K562 (cell line): Measurements from ENCODE around the gene MYH11. TPM values are rescaled to one million over a fixed set of nuclear protein-coding genes. Genes with fewer than 3 reads are reported as not detected.

Source experiments
- ATAC-seq: fragments of 200-7000 bp; cut with Tn5 transposase; 3 replicates; pipeline ENCODE4 v1.9.1; 2020; ENCODE audit warnings: moderate library complexity
- BruUV-seq: library from RNA; stranded (reverse); fragments of 400-500 nt; replicated peaks from 2 replicates; lab custom pipeline; 2021; lab: Mats Ljungman, UMichigan
- CTCF ChIA-PET: fragments of 300-600 bp; formaldehyde crosslinking; extraction: SDS; loops from one replicate; lab custom pipeline; 2021; ENCODE audit warnings: low intra/inter-chr PET ratio; lab: Yijun Ruan, JAX
- POLR2A ChIA-PET: fragments of 300-600, 350-650 bp; sonication (Branson Sonifier 250); formaldehyde crosslinking; extraction: SDS; loops from one replicate; lab custom pipeline; 2021; ENCODE audit warnings: antibody characterized with exemption, inconsistent platforms; lab: Yijun Ruan, JAX
- DNase-seq, 4 experiments: peaks; one replicate each; pipeline versions ENCODE4 v3.0.0 to v3.0.0-alpha.2; 2011 to 2018; ENCODE audit warnings: low spot score in 3 of 4, mixed read lengths in 3 of 4; ENCODE audit errors: extremely low read depth in 1 of 4
- FAIRE-seq: peaks from 2 replicates; lab custom pipeline; 2011; peaks lifted over from hg19 to GRCh38; lab: Jason Lieb, UNC
- H2AFZ ChIP-seq: 2 replicates; pipeline ENCODE4 v1.6.0; 2011; ENCODE audit warnings: low read depth, low read length, control low read depth, inconsistent platforms
- H3K27ac ChIP-seq: fragments of 200-600 bp; 3 replicates; pipeline ENCODE4 v1.8.0; 2011; ENCODE audit warnings: low read depth, mild to moderate bottlenecking, control low read depth, inconsistent platforms, low read length, moderate library complexity, mixed read lengths; ENCODE audit errors: extremely low read depth
- H3K27me3 ChIP-seq, 2 experiments: fragments of 300-600 bp in 1 of 2; 2 replicates in 1 of 2; 3 replicates in 1 of 2; pipeline versions ENCODE4 v1.6.0 to v1.8.0; 2011; ENCODE audit warnings: inconsistent platforms in 2 of 2, low read length in 2 of 2, mild to moderate bottlenecking in 1 of 2, mixed read lengths in 1 of 2, moderate library complexity in 1 of 2; ENCODE audit not compliant: control insufficient read depth in 2 of 2, insufficient read depth in 2 of 2
- H3K36me3 ChIP-seq: fragments of 300-600 bp; 3 replicates; pipeline ENCODE4 v1.8.0; 2011; ENCODE audit warnings: mild to moderate bottlenecking, low read length, inconsistent platforms; ENCODE audit not compliant: control insufficient read depth, insufficient read depth
- H3K4me1 ChIP-seq, 2 experiments: fragments of 200-600 bp in 1 of 2; replicated peaks in 1 of 2; 2 replicates in 1 of 2; 3 replicates in 1 of 2; pipeline versions ENCODE4 v1.5.1 to v1.8.0; 2011; ENCODE audit warnings: inconsistent platforms in 2 of 2, low read length in 2 of 2, mild to moderate bottlenecking in 1 of 2, mixed read lengths in 1 of 2, moderate library complexity in 1 of 2; ENCODE audit not compliant: control insufficient read depth in 2 of 2, insufficient read depth in 2 of 2
- H3K4me2 ChIP-seq: 2 replicates; pipeline ENCODE4 v1.6.1; 2011; ENCODE audit warnings: low read length, control low read depth, inconsistent platforms, mixed read lengths; ENCODE audit not compliant: insufficient read depth
- H3K4me3 ChIP-seq: fragments of 200-600 bp; sonication (generic), shearing (Covaris generic); 2 replicates; pipeline ENCODE4 v1.5.1; 2016; ENCODE audit warnings: control low read depth, inconsistent platforms
- H3K79me2 ChIP-seq: fragments of 200-600 bp; 3 replicates; pipeline ENCODE4 v1.8.0; 2011; ENCODE audit warnings: low read length, inconsistent platforms; ENCODE audit not compliant: control insufficient read depth, insufficient read depth
- H3K9ac ChIP-seq, 2 experiments: 2 replicates each; pipeline versions ENCODE4 v1.6.0 to v1.6.1; 2011; ENCODE audit warnings: low read depth in 2 of 2, low read length in 2 of 2, control low read depth in 1 of 2, inconsistent platforms in 1 of 2, mild to moderate bottlenecking in 1 of 2, mixed read lengths in 1 of 2; ENCODE audit not compliant: insufficient read depth in 1 of 2
- H3K9me1 ChIP-seq: one replicate; pipeline ENCODE4 v1.6.0; 2011; ENCODE audit warnings: inconsistent platforms, mild to moderate bottlenecking, low read length, moderate library complexity; ENCODE audit not compliant: control insufficient read depth, insufficient read depth
- H3K9me3 ChIP-seq: replicated peaks from 2 replicates; pipeline ENCODE4 v1.5.1; 2011; ENCODE audit warnings: low read depth, low read length, inconsistent platforms; ENCODE audit not compliant: control insufficient read depth, insufficient read depth
- H4K20me1 ChIP-seq: replicated peaks from 2 replicates; pipeline ENCODE4 v1.6.1; 2011; ENCODE audit warnings: low read length, inconsistent platforms, mixed read lengths; ENCODE audit not compliant: control insufficient read depth, insufficient read depth
- CEBPB ChIP-seq: fragments of 450-650 bp; IDR thresholded peaks from 2 replicates; pipeline ENCODE4 v1.6.1; 2016; ENCODE audit warnings: missing genetic modification characterization, missing compliant biosample characterization
- CEBPG ChIP-seq, 3 experiments: fragments of 200-800 bp in 1 of 3; sonication (Bioruptor generic) in 1 of 3; sonication (generic) in 1 of 3; formaldehyde crosslinking in 1 of 3; IDR thresholded peaks in 2 of 3; conservative IDR thresholded peaks in 1 of 3; 2 replicates each; pipeline versions ENCODE4 v1.6.1 to v1.8.0; 2016 to 2022; ENCODE audit warnings: missing compliant biosample characterization in 2 of 3, missing genetic modification characterization in 2 of 3, mild to moderate bottlenecking in 1 of 3, missing genetic modification reagents in 1 of 3
- COPS2 ChIP-seq: fragments of 450-650 bp; conservative IDR thresholded peaks from 2 replicates; pipeline ENCODE4 v1.6.1; 2016; ENCODE audit warnings: mild to moderate bottlenecking, moderate library complexity
- DPF2 ChIP-seq: fragments of 450-650 bp; IDR thresholded peaks from 2 replicates; pipeline ENCODE4 v1.6.1; 2016
- FOXK1 ChIP-seq: sonication (generic); formaldehyde crosslinking; IDR thresholded peaks from 2 replicates; pipeline ENCODE4 v1.8.0; 2022; ENCODE audit warnings: missing genetic modification reagents, mild to moderate bottlenecking, borderline replicate concordance
- GATAD2A ChIP-seq: fragments of 450-650 bp; IDR thresholded peaks from 2 replicates; pipeline ENCODE4 v1.6.1; 2017
- GTF3C2 ChIP-seq: IDR thresholded peaks from 3 replicates; pipeline ENCODE4 v1.6.1; 2011; ENCODE audit warnings: borderline replicate concordance, mild to moderate bottlenecking, moderate library complexity; ENCODE audit not compliant: insufficient read length; ENCODE audit errors: extremely low read depth
- HIVEP1 ChIP-seq: fragments of 250-450 bp; sonication (Bioruptor Pico); IDR thresholded peaks from 2 replicates; pipeline ENCODE4 v1.4.0; 2020; ENCODE audit warnings: mild to moderate bottlenecking
- HMG20B ChIP-seq: fragments of 250-450 bp; sonication (Bioruptor Pico); IDR thresholded peaks from 2 replicates; pipeline ENCODE4 v1.5.0; 2021; ENCODE audit warnings: mild to moderate bottlenecking
- NFATC3 ChIP-seq: fragments of 450-650 bp; IDR thresholded peaks from 2 replicates; pipeline ENCODE4 v1.6.1; 2017; ENCODE audit warnings: mild to moderate bottlenecking
- NFXL1 ChIP-seq: fragments of 450-650 bp; formaldehyde crosslinking; IDR thresholded peaks from 2 replicates; pipeline ENCODE4 v1.4.0; 2021; ENCODE audit warnings: mild to moderate bottlenecking
- NKRF ChIP-seq: fragments of 450-650 bp; IDR thresholded peaks from 2 replicates; pipeline ENCODE4 v1.6.1; 2016; ENCODE audit warnings: borderline replicate concordance
- NR2F6 ChIP-seq: fragments of 450-650 bp; formaldehyde crosslinking; IDR thresholded peaks from 2 replicates; pipeline ENCODE4 v1.4.0; 2020; ENCODE audit warnings: mild to moderate bottlenecking
- PTRF ChIP-seq: fragments of 450-650 bp; IDR thresholded peaks from 2 replicates; pipeline ENCODE4 v1.6.1; 2016; ENCODE audit warnings: mild to moderate bottlenecking, missing genetic modification characterization, missing compliant biosample characterization
- RBM14 ChIP-seq: fragments of 200-400 bp; formaldehyde crosslinking; IDR thresholded peaks from 2 replicates; pipeline ENCODE4 v1.6.1; 2018; ENCODE audit warnings: low read depth, mild to moderate bottlenecking, low read length, moderate library complexity, borderline replicate concordance; ENCODE audit not compliant: insufficient read depth
- ZNF143 ChIP-seq: sonication (generic); formaldehyde crosslinking; IDR thresholded peaks from 2 replicates; pipeline ENCODE4 v1.9.0; 2022; ENCODE audit warnings: mild to moderate bottlenecking, missing genetic modification reagents
- ZNF212 ChIP-seq: fragments of 450-650 bp; formaldehyde crosslinking; IDR thresholded peaks from 2 replicates; pipeline ENCODE4 v1.4.0; 2020; ENCODE audit warnings: mild to moderate bottlenecking
- WGBS: fragments of 100-300 bp; shearing (Covaris generic); methylation state at CpG from one replicate; pipeline ENCODE4 v1.1.6; 2016; ENCODE audit warnings: low coverage, mixed read lengths; ENCODE audit not compliant: insufficient coverage; ENCODE audit errors: missing lambda C conversion rate; 5-methylcytosine and 5-hydroxymethylcytosine counted together
- in situ Hi-C: fragments of 300-500 bp; cut with MboI; formaldehyde crosslinking; loops from 4 replicates; pipeline ENCODE4 v1.15.0; 2018; ENCODE audit warnings: inconsistent platforms, mixed read lengths
- intact Hi-C: fragments of 100-400 bp; cut with micrococcal nuclease; formaldehyde crosslinking; loops from 2 replicates; pipeline ENCODE4 v1.14.2; 2022
- polyA plus RNA-seq, 8 experiments: library from polyadenylated mRNA; depleted of rRNA in 4 of 8; stranded (reverse) in 5 of 8; unstranded in 3 of 8; fragments of >200 nt; fragmentation: Nextera tagmentation in 2 of 8; fragmentation: Illumina TruSeq in 1 of 8; extraction: Ambion mirVana in 2 of 8; extraction: Trizol in 1 of 8; gene quantifications; 2 replicates each; pipeline versions ENCODE4 v1.2.1 to v1.2.3, GENCODE V29; 2011 to 2014; ENCODE audit warnings: inconsistent platforms in 1 of 8, missing spikeins in 1 of 8
- total RNA-seq, 7 experiments: library from RNA; depleted of rRNA in 6 of 7; stranded (reverse); fragments of >200 nt in 6 of 7; fragmentation: Illumina TruSeq in 2 of 7; extraction: Trizol in 2 of 7; gene quantifications; 2 replicates each; pipeline versions ENCODE4 v1.2.1 to v1.2.3, GENCODE V29; 2011 to 2021; ENCODE audit warnings: low replicate concordance in 1 of 7

MYH11 gene
- total and polyA plus RNA-seq, 9 of the 15 experiments (the other 6 are each of a cell fraction or from before 2014, with no cell fraction given), result 0.05 to 0.47 (median 0.08) TPM; not detected in 5

- TF ChIP-seq ZNF212 (no peak), CEBPG (CRISPR knock-in tag; IDR thresholded peaks at IDR 0.05) (no peak), CEBPG (tag; conservative IDR thresholded peaks at IDR 0.05 in 1 of 2, IDR thresholded peaks at IDR 0.05 in 1 of 2) (0 out of 4 replicates have a peak, but pooled peaks have one; percentile 22 to 42), NFATC3 (no peak), GATAD2A (no peak), HMG20B (CRISPR knock-in tag) (no peak), NR2F6 (CRISPR knock-in tag) (no peak), COPS2 (no peak), CEBPB (tag) (peak; percentile 59), FOXK1 (no peak), DPF2 (no peak)
Measured at GRCh38 chr16:15866451-15866850, 9.6 kb upstream of the MYH11 start (continued).

GRCh38 chr16:15865742-15866141, 8.9 kb upstream of the MYH11 start:
- H3K9me3 ChIP-seq, result no peaks in the 10 kb centered on the region
- POLR2A ChIA-PET, result interaction anchor here (2.2 kb wide), 1 partner anchor 9 kb away, joined by 10 read pairs; no protein-coding TSS in a partner anchor
- H3K36me3 ChIP-seq, result peaks cover 51% of the 10 kb centered on the region; the same call in 2 of the 3 replicates
- no peak overlapping the region for H3K4me2 ChIP-seq
- no peaks in the 10 kb centered on the region for H3K79me2 ChIP-seq
- CTCF ChIA-PET, result no interaction called here
- H3K4me3 ChIP-seq, result no peak overlapping the region
- H4K20me1 ChIP-seq, result no peaks in the 10 kb centered on the region
- no peaks in the 10 kb centered on the region for H3K27me3 ChIP-seq
- no TSS peak for BruUV-seq
- in situ Hi-C loops, result no loop called here
- H2AFZ ChIP-seq, result no peak overlapping the region
- no peaks in the 10 kb centered on the region for H3K9me1 ChIP-seq
- no peak overlapping the region for H3K9ac ChIP-seq
- intact Hi-C loops, result no loop called here
- DNase-seq, result no peak
- H3K27ac ChIP-seq, result no peak overlapping the region
- 87% methylated on average over 7 of the region's 7 CpGs for WGBS
- no peaks in the 10 kb centered on the region for H3K4me1 ChIP-seq
- ATAC-seq, result no peak
- no peak for FAIRE-seq
- TF ChIP-seq NFXL1 (no peak), GTF3C2 (no peak), PTRF (no peak), HMG20B (CRISPR knock-in tag) (no peak), DPF2 (no peak), RBM14 (no peak), NKRF (no peak), HIVEP1 (no peak), ZNF143 (CRISPR knock-in tag) (no peak)
